GM23338 (cell line): ENCODE measurements around the gene HINT2. TPM values are rescaled to one million over a fixed set of nuclear protein-coding genes. Genes with fewer than 3 reads are reported as not detected.

ENCODE experiments used
- ATAC-seq: fragments of 200-7000 bp; cut with Tn5 transposase; 3 replicates; pipeline ENCODE4 v1.9.1; 2020
- DNase-seq: peaks from one replicate; pipeline ENCODE4 v3.0.0-alpha.2; 2015; ENCODE audit warnings: low spot score
- H2AFZ ChIP-seq: fragments of 200-600 bp; sonication (generic); 2 replicates; pipeline ENCODE4 v1.8.0; 2016; ENCODE audit warnings: antibody characterized with exemption, mild to moderate bottlenecking, moderate library complexity
- H3F3A ChIP-seq: fragments of 200-600 bp; sonication (generic); replicated peaks from 2 replicates; pipeline ENCODE4 v1.8.0; 2017; ENCODE audit warnings: antibody characterized with exemption, mixed run types, low read depth
- H3K27ac ChIP-seq: fragments of 200-600 bp; sonication (generic); 2 replicates; pipeline ENCODE4 v1.6.1; 2016; ENCODE audit warnings: low read depth
- H3K27me3 ChIP-seq: fragments of 200-600 bp; sonication (generic); 2 replicates; pipeline ENCODE4 v1.8.0; 2016; ENCODE audit warnings: mild to moderate bottlenecking, mixed run types, moderate library complexity; ENCODE audit not compliant: insufficient read depth
- H3K36me3 ChIP-seq: fragments of 200-600 bp; sonication (generic); 2 replicates; pipeline ENCODE4 v1.8.0; 2016; ENCODE audit warnings: mild to moderate bottlenecking; ENCODE audit not compliant: insufficient read depth
- H3K4me1 ChIP-seq: fragments of 200-600 bp; sonication (generic); 2 replicates; pipeline ENCODE4 v1.8.0; 2016; ENCODE audit warnings: mild to moderate bottlenecking, moderate library complexity; ENCODE audit not compliant: insufficient read depth
- H3K4me2 ChIP-seq: fragments of 200-600 bp; sonication (generic); 2 replicates; pipeline ENCODE4 v1.7.1; 2017; ENCODE audit warnings: mixed run types
- H3K4me3 ChIP-seq: fragments of 200-600 bp; sonication (generic); 2 replicates; pipeline ENCODE4 v1.6.1; 2016; ENCODE audit warnings: mixed run types
- H3K79me2 ChIP-seq: fragments of 200-600 bp; sonication (generic); replicated peaks from 2 replicates; pipeline ENCODE4 v1.8.0; 2017; ENCODE audit warnings: mild to moderate bottlenecking; ENCODE audit not compliant: insufficient read depth
- H3K9me2 ChIP-seq: fragments of 200-600 bp; sonication (generic); 2 replicates; pipeline ENCODE4 v1.8.0; 2017; ENCODE audit not compliant: insufficient read depth
- H4K20me1 ChIP-seq: fragments of 200-600 bp; sonication (generic); replicated peaks from 2 replicates; pipeline ENCODE4 v1.8.0; 2017; ENCODE audit warnings: mild to moderate bottlenecking; ENCODE audit not compliant: insufficient read depth
- H3K27ac Mint-ChIP-seq: 2 replicates; pipeline ENCODE4 v1.8.0; 2020; ENCODE audit warnings: inconsistent platforms, mild to moderate bottlenecking, moderate library complexity, mixed read lengths
- H3K27me3 Mint-ChIP-seq: 3 replicates; pipeline ENCODE4 v1.8.0; 2022; ENCODE audit warnings: low read depth, mild to moderate bottlenecking, moderate library complexity, mixed read lengths, inconsistent platforms; ENCODE audit not compliant: insufficient read depth, poor library complexity
- H3K36me3 Mint-ChIP-seq: 3 replicates; pipeline ENCODE4 v1.8.0; 2021; ENCODE audit warnings: low read depth, mild to moderate bottlenecking, inconsistent platforms, moderate library complexity, mixed read lengths
- H3K4me1 Mint-ChIP-seq: 3 replicates; pipeline ENCODE4 v1.8.0; 2020; ENCODE audit warnings: mild to moderate bottlenecking, inconsistent platforms, mixed read lengths
- H3K4me3 Mint-ChIP-seq: 3 replicates; pipeline ENCODE4 v1.8.0; 2021; ENCODE audit warnings: moderate library complexity, mild to moderate bottlenecking, inconsistent platforms, mixed read lengths
- H3K9me3 Mint-ChIP-seq: 3 replicates; pipeline ENCODE4 v1.8.0; 2020; ENCODE audit warnings: moderate library complexity, mild to moderate bottlenecking, inconsistent platforms, mixed read lengths
- CREB1 ChIP-seq: fragments of 250-450 bp; sonication (Bioruptor Pico); IDR thresholded peaks from 2 replicates; pipeline ENCODE4 v1.5.0; 2020; ENCODE audit warnings: low read depth, mild to moderate bottlenecking, moderate library complexity
- EZH2 ChIP-seq: fragments of 200-600 bp; sonication (generic); IDR thresholded peaks from one replicate; pipeline ENCODE4 v1.8.0; 2017; ENCODE audit warnings: antibody characterized with exemption, mild to moderate bottlenecking, low read depth; ENCODE audit not compliant: unreplicated experiment
- EZH2phosphoT487 ChIP-seq: fragments of 200-600 bp; sonication (generic); IDR thresholded peaks from one replicate; pipeline ENCODE4 v1.8.1; 2018; ENCODE audit warnings: antibody characterized with exemption; ENCODE audit not compliant: unreplicated experiment
- JUNB ChIP-seq: IDR thresholded peaks from one replicate; pipeline ENCODE4 v1.6.1; 2016; ENCODE audit warnings: antibody characterized with exemption; ENCODE audit not compliant: unreplicated experiment
- NANOG ChIP-seq: IDR thresholded peaks from 2 replicates; pipeline ENCODE4 v1.6.1; 2016; ENCODE audit warnings: antibody characterized with exemption, borderline replicate concordance
- POLR2AphosphoS5 ChIP-seq: IDR thresholded peaks from 2 replicates; pipeline ENCODE4 v1.6.1; 2016; ENCODE audit warnings: antibody characterized with exemption, low read depth
- STAT1 ChIP-seq: IDR thresholded peaks from one replicate; pipeline ENCODE4 v1.6.1; 2016; ENCODE audit warnings: antibody characterized with exemption; ENCODE audit not compliant: unreplicated experiment
- ZNF114 ChIP-seq: fragments of 250-450 bp; sonication (Bioruptor Pico); IDR thresholded peaks from 2 replicates; pipeline ENCODE4 v1.5.0; 2020; ENCODE audit warnings: mild to moderate bottlenecking, moderate library complexity
- ZNF331 ChIP-seq: fragments of 250-450 bp; sonication (Bioruptor Pico); IDR thresholded peaks from 2 replicates; pipeline ENCODE4 v1.5.0; 2020; ENCODE audit warnings: low read depth, mild to moderate bottlenecking, moderate library complexity
- polyA plus RNA-seq: library from polyadenylated mRNA; unstranded; fragments of >200 nt; fragmentation: Nextera tagmentation; extraction: Ambion mirVana; gene quantifications from 2 replicates; pipeline ENCODE4 v1.2.1, GENCODE V29; 2016
- total RNA-seq: library from RNA; depleted of rRNA; stranded (reverse); fragments of >200 nt; shearing (Covaris generic); gene quantifications from 2 replicates; pipeline ENCODE4 v1.2.3, GENCODE V29; 2014
- TF ChIP-seq, protein P1 (sequence below): fragments of 250-450 bp; sonication (Bioruptor Pico); IDR thresholded peaks from 2 replicates; pipeline ENCODE4 v1.5.0; 2020; ENCODE audit warnings: mild to moderate bottlenecking, moderate library complexity
- TF ChIP-seq, protein P2 (sequence below): IDR thresholded peaks from one replicate; pipeline ENCODE4 v1.6.1; 2018; ENCODE audit warnings: antibody characterized with exemption; ENCODE audit not compliant: unreplicated experiment
- TF ChIP-seq, protein P3 (sequence below), 2 experiments: fragments of 200-600 bp in 1 of 2; sonication (generic) in 1 of 2; conservative IDR thresholded peaks; 2 replicates each; pipeline versions ENCODE4 v1.5.1 to v1.6.1; 2016 to 2017; ENCODE audit warnings: antibody characterized with exemption in 2 of 2, low read depth in 2 of 2, mild to moderate bottlenecking in 2 of 2, moderate library complexity in 1 of 2
- TF ChIP-seq, protein P4 (sequence below): IDR thresholded peaks from 2 replicates; pipeline ENCODE4 v1.6.1; 2016; ENCODE audit warnings: antibody characterized with exemption

The HINT2 gene
- total and polyA plus RNA-seq, 2 experiments from 2014 or later = 20.9 to 69.9 TPM

DNA sequence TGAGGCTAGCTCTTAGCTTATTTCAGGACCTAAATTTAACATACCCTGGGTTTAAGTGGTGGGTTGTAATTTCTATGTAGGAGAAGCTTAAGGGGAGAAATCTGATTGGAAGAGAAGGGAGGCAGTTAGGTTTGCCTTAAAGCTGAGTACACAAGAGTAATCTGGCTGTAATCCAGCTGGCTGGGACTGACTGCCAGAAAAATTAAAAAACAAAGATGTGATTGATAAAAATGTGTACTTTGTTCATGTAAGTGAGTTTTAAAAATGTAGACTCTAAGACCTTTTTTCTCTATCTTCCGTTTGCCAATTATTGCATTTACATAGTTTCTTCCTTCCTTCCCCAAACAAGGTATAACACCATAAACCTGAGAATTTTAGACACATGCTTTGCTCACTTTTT, 43.3 kb downstream of the HINT2 start:
- Mint-ChIP-seq H3K36me3 (no peaks in the 10 kb centered on the region), H3K27me3 (no peaks in the 10 kb centered on the region), H3K27ac (no peak overlapping the region), H3K4me1 (peaks cover 16% of the 10 kb centered on the region), H3K9me3 (no peaks in the 10 kb centered on the region), H3K4me3 (no peak overlapping the region)
- H3K4me3 ChIP-seq = no peak overlapping the region
- H3K4me2 ChIP-seq = no peak overlapping the region
- no peak overlapping the region for H3K27ac ChIP-seq
- DNase-seq = no peak
- H3K36me3 ChIP-seq = no peaks in the 10 kb centered on the region
- 0 out of 2 replicates have a peak, but pooled peaks cover 4% of the 10 kb centered on the region for H3F3A ChIP-seq
- no peak overlapping the region for H2AFZ ChIP-seq
- peaks cover 16% of the 10 kb centered on the region for H3K4me1 ChIP-seq
- TF ChIP-seq EZH2phosphoT487 (no peak), CREB1 (CRISPR knock-in tag) (no peak), ZNF331 (no peak), EZH2 (no peak), JUNB (no peak), POLR2AphosphoS5 (no peak), NANOG (no peak), ZNF114 (CRISPR knock-in tag) (no peak), STAT1 (no peak)
- TF ChIP-seq, protein P1, sequence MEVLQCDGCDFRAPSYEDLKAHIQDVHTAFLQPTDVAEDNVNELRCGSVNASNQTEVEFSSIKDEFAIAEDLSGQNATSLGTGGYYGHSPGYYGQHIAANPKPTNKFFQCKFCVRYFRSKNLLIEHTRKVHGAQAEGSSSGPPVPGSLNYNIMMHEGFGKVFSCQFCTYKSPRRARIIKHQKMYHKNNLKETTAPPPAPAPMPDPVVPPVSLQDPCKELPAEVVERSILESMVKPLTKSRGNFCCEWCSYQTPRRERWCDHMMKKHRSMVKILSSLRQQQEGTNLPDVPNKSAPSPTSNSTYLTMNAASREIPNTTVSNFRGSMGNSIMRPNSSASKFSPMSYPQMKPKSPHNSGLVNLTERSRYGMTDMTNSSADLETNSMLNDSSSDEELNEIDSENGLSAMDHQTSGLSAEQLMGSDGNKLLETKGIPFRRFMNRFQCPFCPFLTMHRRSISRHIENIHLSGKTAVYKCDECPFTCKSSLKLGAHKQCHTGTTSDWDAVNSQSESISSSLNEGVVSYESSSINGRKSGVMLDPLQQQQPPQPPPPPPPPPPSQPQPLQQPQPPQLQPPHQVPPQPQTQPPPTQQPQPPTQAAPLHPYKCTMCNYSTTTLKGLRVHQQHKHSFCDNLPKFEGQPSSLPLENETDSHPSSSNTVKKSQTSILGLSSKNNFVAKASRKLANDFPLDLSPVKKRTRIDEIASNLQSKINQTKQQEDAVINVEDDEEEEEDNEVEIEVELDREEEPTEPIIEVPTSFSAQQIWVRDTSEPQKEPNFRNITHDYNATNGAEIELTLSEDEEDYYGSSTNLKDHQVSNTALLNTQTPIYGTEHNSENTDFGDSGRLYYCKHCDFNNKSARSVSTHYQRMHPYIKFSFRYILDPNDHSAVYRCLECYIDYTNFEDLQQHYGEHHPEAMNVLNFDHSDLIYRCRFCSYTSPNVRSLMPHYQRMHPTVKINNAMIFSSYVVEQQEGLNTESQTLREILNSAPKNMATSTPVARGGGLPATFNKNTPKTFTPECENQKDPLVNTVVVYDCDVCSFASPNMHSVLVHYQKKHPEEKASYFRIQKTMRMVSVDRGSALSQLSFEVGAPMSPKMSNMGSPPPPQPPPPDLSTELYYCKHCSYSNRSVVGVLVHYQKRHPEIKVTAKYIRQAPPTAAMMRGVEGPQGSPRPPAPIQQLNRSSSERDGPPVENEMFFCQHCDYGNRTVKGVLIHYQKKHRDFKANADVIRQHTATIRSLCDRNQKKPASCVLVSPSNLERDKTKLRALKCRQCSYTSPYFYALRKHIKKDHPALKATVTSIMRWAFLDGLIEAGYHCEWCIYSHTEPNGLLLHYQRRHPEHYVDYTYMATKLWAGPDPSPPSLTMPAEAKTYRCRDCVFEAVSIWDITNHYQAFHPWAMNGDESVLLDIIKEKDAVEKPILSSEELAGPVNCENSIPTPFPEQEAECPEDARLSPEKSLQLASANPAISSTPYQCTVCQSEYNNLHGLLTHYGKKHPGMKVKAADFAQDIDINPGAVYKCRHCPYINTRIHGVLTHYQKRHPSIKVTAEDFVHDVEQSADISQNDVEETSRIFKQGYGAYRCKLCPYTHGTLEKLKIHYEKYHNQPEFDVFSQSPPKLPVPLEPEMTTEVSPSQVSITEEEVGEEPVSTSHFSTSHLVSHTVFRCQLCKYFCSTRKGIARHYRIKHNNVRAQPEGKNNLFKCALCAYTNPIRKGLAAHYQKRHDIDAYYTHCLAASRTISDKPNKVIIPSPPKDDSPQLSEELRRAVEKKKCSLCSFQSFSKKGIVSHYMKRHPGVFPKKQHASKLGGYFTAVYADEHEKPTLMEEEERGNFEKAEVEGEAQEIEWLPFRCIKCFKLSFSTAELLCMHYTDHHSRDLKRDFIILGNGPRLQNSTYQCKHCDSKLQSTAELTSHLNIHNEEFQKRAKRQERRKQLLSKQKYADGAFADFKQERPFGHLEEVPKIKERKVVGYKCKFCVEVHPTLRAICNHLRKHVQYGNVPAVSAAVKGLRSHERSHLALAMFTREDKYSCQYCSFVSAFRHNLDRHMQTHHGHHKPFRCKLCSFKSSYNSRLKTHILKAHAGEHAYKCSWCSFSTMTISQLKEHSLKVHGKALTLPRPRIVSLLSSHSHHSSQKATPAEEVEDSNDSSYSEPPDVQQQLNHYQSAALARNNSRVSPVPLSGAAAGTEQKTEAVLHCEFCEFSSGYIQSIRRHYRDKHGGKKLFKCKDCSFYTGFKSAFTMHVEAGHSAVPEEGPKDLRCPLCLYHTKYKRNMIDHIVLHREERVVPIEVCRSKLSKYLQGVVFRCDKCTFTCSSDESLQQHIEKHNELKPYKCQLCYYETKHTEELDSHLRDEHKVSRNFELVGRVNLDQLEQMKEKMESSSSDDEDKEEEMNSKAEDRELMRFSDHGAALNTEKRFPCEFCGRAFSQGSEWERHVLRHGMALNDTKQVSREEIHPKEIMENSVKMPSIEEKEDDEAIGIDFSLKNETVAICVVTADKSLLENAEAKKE (CRISPR knock-in tag) = no peak
- TF ChIP-seq, protein P2, sequence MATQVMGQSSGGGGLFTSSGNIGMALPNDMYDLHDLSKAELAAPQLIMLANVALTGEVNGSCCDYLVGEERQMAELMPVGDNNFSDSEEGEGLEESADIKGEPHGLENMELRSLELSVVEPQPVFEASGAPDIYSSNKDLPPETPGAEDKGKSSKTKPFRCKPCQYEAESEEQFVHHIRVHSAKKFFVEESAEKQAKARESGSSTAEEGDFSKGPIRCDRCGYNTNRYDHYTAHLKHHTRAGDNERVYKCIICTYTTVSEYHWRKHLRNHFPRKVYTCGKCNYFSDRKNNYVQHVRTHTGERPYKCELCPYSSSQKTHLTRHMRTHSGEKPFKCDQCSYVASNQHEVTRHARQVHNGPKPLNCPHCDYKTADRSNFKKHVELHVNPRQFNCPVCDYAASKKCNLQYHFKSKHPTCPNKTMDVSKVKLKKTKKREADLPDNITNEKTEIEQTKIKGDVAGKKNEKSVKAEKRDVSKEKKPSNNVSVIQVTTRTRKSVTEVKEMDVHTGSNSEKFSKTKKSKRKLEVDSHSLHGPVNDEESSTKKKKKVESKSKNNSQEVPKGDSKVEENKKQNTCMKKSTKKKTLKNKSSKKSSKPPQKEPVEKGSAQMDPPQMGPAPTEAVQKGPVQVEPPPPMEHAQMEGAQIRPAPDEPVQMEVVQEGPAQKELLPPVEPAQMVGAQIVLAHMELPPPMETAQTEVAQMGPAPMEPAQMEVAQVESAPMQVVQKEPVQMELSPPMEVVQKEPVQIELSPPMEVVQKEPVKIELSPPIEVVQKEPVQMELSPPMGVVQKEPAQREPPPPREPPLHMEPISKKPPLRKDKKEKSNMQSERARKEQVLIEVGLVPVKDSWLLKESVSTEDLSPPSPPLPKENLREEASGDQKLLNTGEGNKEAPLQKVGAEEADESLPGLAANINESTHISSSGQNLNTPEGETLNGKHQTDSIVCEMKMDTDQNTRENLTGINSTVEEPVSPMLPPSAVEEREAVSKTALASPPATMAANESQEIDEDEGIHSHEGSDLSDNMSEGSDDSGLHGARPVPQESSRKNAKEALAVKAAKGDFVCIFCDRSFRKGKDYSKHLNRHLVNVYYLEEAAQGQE = no peak
- TF ChIP-seq, protein P3, sequence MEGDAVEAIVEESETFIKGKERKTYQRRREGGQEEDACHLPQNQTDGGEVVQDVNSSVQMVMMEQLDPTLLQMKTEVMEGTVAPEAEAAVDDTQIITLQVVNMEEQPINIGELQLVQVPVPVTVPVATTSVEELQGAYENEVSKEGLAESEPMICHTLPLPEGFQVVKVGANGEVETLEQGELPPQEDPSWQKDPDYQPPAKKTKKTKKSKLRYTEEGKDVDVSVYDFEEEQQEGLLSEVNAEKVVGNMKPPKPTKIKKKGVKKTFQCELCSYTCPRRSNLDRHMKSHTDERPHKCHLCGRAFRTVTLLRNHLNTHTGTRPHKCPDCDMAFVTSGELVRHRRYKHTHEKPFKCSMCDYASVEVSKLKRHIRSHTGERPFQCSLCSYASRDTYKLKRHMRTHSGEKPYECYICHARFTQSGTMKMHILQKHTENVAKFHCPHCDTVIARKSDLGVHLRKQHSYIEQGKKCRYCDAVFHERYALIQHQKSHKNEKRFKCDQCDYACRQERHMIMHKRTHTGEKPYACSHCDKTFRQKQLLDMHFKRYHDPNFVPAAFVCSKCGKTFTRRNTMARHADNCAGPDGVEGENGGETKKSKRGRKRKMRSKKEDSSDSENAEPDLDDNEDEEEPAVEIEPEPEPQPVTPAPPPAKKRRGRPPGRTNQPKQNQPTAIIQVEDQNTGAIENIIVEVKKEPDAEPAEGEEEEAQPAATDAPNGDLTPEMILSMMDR (conservative IDR thresholded peaks at IDR 0.05; ENCODE audit: low read depth in 2 of 2) = no peak
- TF ChIP-seq, protein P4, sequence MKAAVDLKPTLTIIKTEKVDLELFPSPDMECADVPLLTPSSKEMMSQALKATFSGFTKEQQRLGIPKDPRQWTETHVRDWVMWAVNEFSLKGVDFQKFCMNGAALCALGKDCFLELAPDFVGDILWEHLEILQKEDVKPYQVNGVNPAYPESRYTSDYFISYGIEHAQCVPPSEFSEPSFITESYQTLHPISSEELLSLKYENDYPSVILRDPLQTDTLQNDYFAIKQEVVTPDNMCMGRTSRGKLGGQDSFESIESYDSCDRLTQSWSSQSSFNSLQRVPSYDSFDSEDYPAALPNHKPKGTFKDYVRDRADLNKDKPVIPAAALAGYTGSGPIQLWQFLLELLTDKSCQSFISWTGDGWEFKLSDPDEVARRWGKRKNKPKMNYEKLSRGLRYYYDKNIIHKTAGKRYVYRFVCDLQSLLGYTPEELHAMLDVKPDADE = no peak
- H3K9me2 ChIP-seq = no peaks in the 10 kb centered on the region
- peaks cover 3% of the 10 kb centered on the region; the same call in 1 of the 2 replicates for H4K20me1 ChIP-seq
- no peaks in the 10 kb centered on the region for H3K27me3 ChIP-seq
- peaks cover 4% of the 10 kb centered on the region; the same call in 1 of the 2 replicates for H3K79me2 ChIP-seq
- ATAC-seq = no peak
